Right lobe of liver (tissue), 6 donors: ENCODE results near the gene GOLIM4. TPM values are rescaled to one million over a fixed set of nuclear protein-coding genes. Genes with fewer than 3 reads are reported as not detected.

Experiments used
- ATAC-seq, 4 donors: fragments of 200-7000 bp; cut with Tn5 transposase; one replicate each; pipeline ENCODE4 v1.9.1; 2020; ENCODE audit warnings: mild to moderate bottlenecking in 4 of 4, moderate library complexity in 4 of 4
- DNase-seq, 3 donors: peaks; one replicate each; pipeline ENCODE4 v3.0.0-alpha.2; 2020
- H3K27ac ChIP-seq, 3 donors: fragments of 200-600 bp; one replicate each; pipeline ENCODE4 v1.8.0; 2022
- H3K27me3 ChIP-seq, 2 donors: fragments of 200-600 bp; one replicate each; pipeline ENCODE4 v1.8.0; 2022
- H3K36me3 ChIP-seq, 4 donors: fragments of 200-600 bp; sonication (generic) in 1 of 4; one replicate each; pipeline versions ENCODE4 v1.5.1 to v1.8.0; 2017 to 2022; ENCODE audit warnings: control low read depth in 1 of 4
- H3K4me1 ChIP-seq, 4 donors: fragments of 200-600 bp; sonication (generic) in 1 of 4; one replicate each; pipeline versions ENCODE4 v1.5.1 to v1.8.0; 2017 to 2022; ENCODE audit warnings: control low read depth in 1 of 4
- H3K4me3 ChIP-seq, 3 donors: fragments of 200-600 bp; one replicate each; pipeline ENCODE4 v1.8.0; 2022
- H3K9me3 ChIP-seq, 4 donors: fragments of 200-600 bp; sonication (generic) in 1 of 4; one replicate each; pipeline versions ENCODE4 v1.5.1 to v1.8.0; 2017 to 2022; ENCODE audit warnings: control low read depth in 1 of 4
- CTCF ChIP-seq, 4 donors: fragments of 200-600 bp in 3 of 4; fragments of 450-650 bp in 1 of 4; IDR thresholded peaks; one replicate each; pipeline versions ENCODE4 v1.5.1 to v1.8.0; 2016 to 2022; ENCODE audit warnings: antibody characterized with exemption in 4 of 4, mild to moderate bottlenecking in 2 of 4
- POLR2A ChIP-seq: fragments of 450-650 bp; IDR thresholded peaks from one replicate; pipeline ENCODE4 v1.6.1; 2017; ENCODE audit warnings: antibody characterized with exemption, mild to moderate bottlenecking
- WGBS: methylation state at CpG from one replicate; pipeline ENCODE4 v1.1.6; 2018; ENCODE audit warnings: low coverage, low lambda C conversion rate; ENCODE audit not compliant: insufficient coverage; ENCODE audit errors: missing lambda C conversion rate; 5-methylcytosine and 5-hydroxymethylcytosine counted together
- intact Hi-C, 2 donors: fragments of 100-400 bp; cut with DNase I; formaldehyde crosslinking; loops; one replicate each; pipeline versions ENCODE4 v1.11.2 to v1.14.1; 2022
- total RNA-seq, 6 experiments: library from RNA; depleted of rRNA in 2 of 6; stranded (reverse); fragments of >200 nt in 2 of 6; fragmentation: NEBNext Ultra II Directional in 3 of 6; extraction: Animal tissue kit (Norgen Biotek cat#: 25700) in 3 of 6; gene quantifications; one replicate each; pipeline versions ENCODE4 v1.1.0 to v1.2.4, GENCODE V29; 2016 to 2023
- donor health status: DM: no; HTN: yes; CAD: no.
- donor health status: DM: no; HTN: no; CAD: no.
- donor health status: DM: no; HTN: no; CAD: no.
- donor health status: DM: no; HTN: yes; CAD: no.
- donor health status: DM: no; HTN: yes; CAD: no.

Gene GOLIM4
- total RNA-seq, 6 experiments from 2014 or later = 33.3 to 44.9 (median 36.6) TPM

DNA sequence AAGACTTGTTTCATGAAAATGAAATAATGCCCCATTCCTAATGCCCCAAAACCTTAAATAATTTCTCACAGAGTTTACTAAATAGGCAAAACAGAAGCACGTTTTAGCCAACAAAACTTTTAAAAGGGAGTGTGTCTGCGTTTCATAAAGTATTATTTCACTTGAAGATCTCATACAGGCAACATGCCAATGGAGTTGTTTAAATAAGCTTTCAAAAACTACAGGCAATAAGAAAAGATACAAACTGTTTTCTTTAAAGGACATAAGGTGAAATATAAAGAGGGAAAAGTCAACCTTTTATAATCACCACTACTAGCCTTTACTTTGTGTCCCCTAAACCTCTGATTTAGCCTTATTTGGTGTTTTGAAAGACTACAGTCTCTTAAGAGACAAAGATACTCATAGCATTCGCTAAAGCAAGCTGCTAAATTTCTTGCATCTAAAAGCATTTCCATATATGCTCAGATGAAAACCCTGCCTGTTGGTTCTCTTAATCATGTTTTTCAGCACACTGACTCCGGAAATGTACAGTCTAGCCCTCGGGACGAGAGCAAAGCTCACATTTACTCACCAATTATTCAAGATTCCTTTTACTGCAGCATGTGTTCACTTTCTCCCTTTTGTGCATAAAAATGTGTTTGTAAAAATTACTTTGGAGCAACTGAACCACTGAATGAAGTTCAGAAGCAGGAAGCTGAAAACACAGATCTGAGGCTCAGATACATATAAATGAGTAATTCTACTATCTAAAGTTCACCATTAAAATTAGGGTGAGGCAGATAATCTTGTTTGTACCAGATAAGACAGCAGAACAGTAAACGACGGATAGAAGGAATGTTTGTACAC, 119.0 kb downstream of the GOLIM4 start:
- Histone ChIP-seq H3K36me3 (no peaks in the 10 kb centered on the region), H3K4me1 (no peaks in the 10 kb centered on the region), H3K9me3 (no peaks in the 10 kb centered on the region), H3K27ac (no peak overlapping the region), H3K4me3 (no peak overlapping the region), H3K27me3 (no peaks in the 10 kb centered on the region)
- ATAC-seq (no peak), DNase-seq (no peak)
- WGBS = 32% methylated on average over 8 of the region's 8 CpGs
- intact Hi-C loops = no loop called here
- TF ChIP-seq CTCF (IDR thresholded peaks at IDR 0.05) = no peak
- no peak for TF ChIP-seq POLR2A

DNA sequence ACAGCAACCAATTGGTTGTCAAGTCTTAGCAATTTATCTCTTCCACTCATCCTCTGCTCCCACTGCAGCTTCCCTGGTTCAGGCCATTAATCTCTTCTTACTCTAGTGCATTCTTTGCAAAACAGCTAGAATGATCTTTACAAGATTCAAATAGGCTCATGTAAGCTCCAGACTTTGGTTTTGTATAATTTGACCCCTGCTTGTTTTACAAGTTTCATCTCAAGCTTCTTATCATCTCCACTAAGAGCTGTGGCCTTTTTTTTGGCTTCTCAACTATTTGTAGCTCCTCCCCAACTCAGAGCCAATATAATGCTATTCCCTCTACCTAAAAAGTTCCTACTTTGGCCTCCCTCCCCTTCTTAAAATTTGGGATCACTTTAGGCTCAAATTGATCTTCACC, 121.8 kb downstream of the GOLIM4 start:
- no peak overlapping the region for H3K4me3 ChIP-seq
- H3K9me3 ChIP-seq = no peaks in the 10 kb centered on the region
- TF ChIP-seq POLR2A (no peak), CTCF (IDR thresholded peaks at IDR 0.05) (no peak)
- intact Hi-C loops = no loop called here
- DNase-seq (no peak), ATAC-seq (no peak)
- H3K4me1 ChIP-seq = no peaks in the 10 kb centered on the region
- H3K36me3 ChIP-seq = no peaks in the 10 kb centered on the region
- H3K27ac ChIP-seq = no peak overlapping the region
- H3K27me3 ChIP-seq = no peaks in the 10 kb centered on the region

DNA sequence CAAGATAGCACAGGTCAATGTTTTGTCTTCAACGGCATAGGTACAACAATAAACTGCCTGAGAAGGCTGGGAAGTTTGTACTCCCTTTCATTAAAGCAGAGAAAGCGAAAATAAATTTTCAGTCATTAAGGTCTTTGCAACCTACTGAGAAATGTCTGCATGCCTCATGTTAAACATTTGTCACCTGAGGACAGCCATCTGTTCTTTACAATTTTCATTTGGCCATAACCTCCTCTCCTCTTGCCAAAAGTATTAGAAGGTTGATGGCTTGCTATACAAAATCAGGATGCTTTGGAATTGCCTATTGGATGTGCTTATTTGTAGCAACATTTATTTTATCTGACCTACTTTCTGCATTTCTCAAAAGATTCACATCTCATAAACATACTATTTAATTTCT, 122.7 kb downstream of the GOLIM4 start:
- intact Hi-C loops = no loop called here
- Histone ChIP-seq H3K9me3 (no peaks in the 10 kb centered on the region), H3K4me1 (no peaks in the 10 kb centered on the region), H3K4me3 (no peak overlapping the region), H3K27me3 (no peaks in the 10 kb centered on the region), H3K36me3 (no peaks in the 10 kb centered on the region), H3K27ac (no peak overlapping the region)
- TF ChIP-seq CTCF (IDR thresholded peaks at IDR 0.05) (no peak), POLR2A (no peak)
- 69% methylated on average over 2 of the region's 2 CpGs for WGBS
- DNase-seq (no peak), ATAC-seq (no peak)

DNA sequence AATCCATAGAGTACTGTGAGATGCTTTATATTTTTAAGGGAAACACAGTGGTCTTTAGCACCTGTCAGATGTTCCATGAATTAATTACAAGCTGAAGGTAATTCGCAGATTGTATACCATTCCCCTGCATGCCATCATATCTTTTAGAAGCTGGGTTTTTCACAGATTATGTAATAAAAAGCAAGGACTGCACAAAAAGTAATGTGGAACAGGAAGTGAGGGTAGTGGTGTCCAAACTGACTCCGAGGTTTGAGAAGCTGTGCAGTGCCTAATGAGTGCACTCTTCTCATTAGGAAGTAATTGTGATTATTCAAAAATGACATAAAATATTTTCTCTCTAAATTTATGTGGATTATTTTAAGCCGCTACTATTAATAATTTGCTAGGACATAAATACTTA, 123.2 kb downstream of the GOLIM4 start:
- H3K36me3 ChIP-seq = no peaks in the 10 kb centered on the region
- intact Hi-C loops = no loop called here
- ATAC-seq (peak in 1 of 4 donors; percentile 20), DNase-seq (no peak)
- H3K4me1 ChIP-seq = no peaks in the 10 kb centered on the region
- H3K27ac ChIP-seq = no peak overlapping the region
- no peak for TF ChIP-seq POLR2A
- TF ChIP-seq CTCF (IDR thresholded peaks at IDR 0.05) = no peak
- no peaks in the 10 kb centered on the region for H3K27me3 ChIP-seq
- no peak overlapping the region for H3K4me3 ChIP-seq
- 66% methylated on average over 3 of the region's 3 CpGs for WGBS
- H3K9me3 ChIP-seq = no peaks in the 10 kb centered on the region
